GM19438 (cell line): Measurements from ENCODE around the gene PTHLH.

ENCODE experiments used
- ATAC-seq: cut with Tn5 transposase; IDR thresholded peaks from one replicate; pipeline ENCODE4 v1.9.1; 2021; ENCODE audit warnings: low read depth; ENCODE audit not compliant: unreplicated experiment

The PTHLH gene

GRCh38 chr12:27972721-27973120 lies at the start of gene PTHLH:
Gene PTHLH, minus strand, starts transcription at chr12:27972733. Its CDS starts 3,239 bp downstream, at chr12:27969494.
- no peak for ATAC-seq

- no peak for ATAC-seq
Measured at GRCh38 chr12:28021704-28022103, 49.2 kb upstream of the PTHLH start.

GRCh38 chr12:28017873-28018255 lies 45.3 kb upstream of the PTHLH start:
- no peak for ATAC-seq

GRCh38 chr12:28017126-28017872 lies 44.8 kb upstream of the PTHLH start:
- ATAC-seq = no peak

GRCh38 chr12:28015165-28015564 lies 42.6 kb upstream of the PTHLH start:
- ATAC-seq = no peak

GRCh38 chr12:28014196-28014595 lies 41.7 kb upstream of the PTHLH start:
- ATAC-seq = no peak

- no peak for ATAC-seq
Measured at GRCh38 chr12:28012333-28012918, 39.9 kb upstream of the PTHLH start.

- ATAC-seq = no peak
Measured at GRCh38 chr12:28010036-28010435, 37.5 kb upstream of the PTHLH start.

- ATAC-seq = no peak
Measured at GRCh38 chr12:27999970-28000369, 27.4 kb upstream of the PTHLH start.

- ATAC-seq = no peak
Measured at GRCh38 chr12:27999521-27999920, 27.0 kb upstream of the PTHLH start.

- ATAC-seq = no peak
Measured at GRCh38 chr12:27998658-27999057, 26.1 kb upstream of the PTHLH start.

- no peak for ATAC-seq
Measured at GRCh38 chr12:27998170-27998569, 25.6 kb upstream of the PTHLH start.

GRCh38 chr12:27996761-27997160 lies 24.2 kb upstream of the PTHLH start:
- ATAC-seq = no peak

GRCh38 chr12:27995406-27995805 lies 22.9 kb upstream of the PTHLH start:
- ATAC-seq = no peak

GRCh38 chr12:27988594-27989233 lies 16.2 kb upstream of the PTHLH start:
- no peak for ATAC-seq

- ATAC-seq = no peak
Measured at GRCh38 chr12:27987331-27987730, 14.8 kb upstream of the PTHLH start.

- no peak for ATAC-seq
Measured at GRCh38 chr12:27984275-27984674, 11.7 kb upstream of the PTHLH start.

- no peak for ATAC-seq
Measured at GRCh38 chr12:27982951-27983350, 10.4 kb upstream of the PTHLH start.

- no peak for ATAC-seq
Measured at GRCh38 chr12:27982385-27982784, 9.9 kb upstream of the PTHLH start.

GRCh38 chr12:27981874-27982273 lies 9.3 kb upstream of the PTHLH start:
- no peak for ATAC-seq

GRCh38 chr12:27979145-27979544 lies 6.6 kb upstream of the PTHLH start:
- no peak for ATAC-seq
